OCI-LY3 (cell line): ENCODE results near the gene SIGLEC11.
A peak's percentile ranks its signal among the peaks of the same experiment; 100 is the strongest.

Experiments
- CTCF ChIP-seq: fragments of 200-600, 300-600 bp; sonication (generic); IDR thresholded peaks from 2 replicates; pipeline ENCODE4 v1.5.1; 2014; ENCODE audit warnings: antibody characterized with exemption, low read length, low read depth
- EZH2phosphoT487 ChIP-seq: fragments of 200-600 bp; shearing (Covaris generic); IDR thresholded peaks from 2 replicates; pipeline ENCODE4 v1.6.1; 2018; ENCODE audit warnings: antibody characterized with exemption, mixed run types, low read depth

- no peak for TF ChIP-seq CTCF
- 0 out of 2 replicates have a peak, but pooled peaks have one; percentile 5 for TF ChIP-seq EZH2phosphoT487
Observed at GRCh38 chr19:49954092-49954829, 6.7 kb downstream of the SIGLEC11 start.
